Inflammatory macrophage (primary cell): ENCODE data around the gene IFFO2.
"Not testable (repeated sequence)": the region's sequence is repeated elsewhere in the genome, so short reads cannot be mapped to it uniquely, and the experiment has no call there.

Experiments
- DNase-seq, 2 donors: peaks; one replicate each; pipeline ENCODE4 v3.0.0-alpha.2; 2020 to 2022

The IFFO2 gene

GRCh38 chr1:18874036-18874435 lies 82.4 kb downstream of the IFFO2 start:
- no peak for DNase-seq

GRCh38 chr1:18872071-18872611 lies 84.3 kb downstream of the IFFO2 start:
- DNase-seq, result no peak

- no peak for DNase-seq
Measured at GRCh38 chr1:18871401-18872070, 84.9 kb downstream of the IFFO2 start.

- peak; percentile 23 to 43 for DNase-seq
Measured at GRCh38 chr1:18870957-18871356, 85.5 kb downstream of the IFFO2 start.

- not testable (repeated sequence) for DNase-seq
Measured at GRCh38 chr1:18870595-18870865, 85.9 kb downstream of the IFFO2 start.

GRCh38 chr1:18869847-18870594 lies 86.5 kb downstream of the IFFO2 start:
- DNase-seq, result no peak

- no peak for DNase-seq
Measured at GRCh38 chr1:18868801-18869424, 87.6 kb downstream of the IFFO2 start.

GRCh38 chr1:18868354-18868753 lies 88.1 kb downstream of the IFFO2 start:
- DNase-seq, result no peak

- DNase-seq, result no peak
Measured at GRCh38 chr1:18866846-18867245, 89.6 kb downstream of the IFFO2 start.

GRCh38 chr1:18866314-18866713 lies 90.2 kb downstream of the IFFO2 start:
- no peak for DNase-seq

- DNase-seq, result no peak
Measured at GRCh38 chr1:18865176-18865575, 91.3 kb downstream of the IFFO2 start.

- no peak for DNase-seq
Measured at GRCh38 chr1:18861590-18861989, 94.9 kb downstream of the IFFO2 start.

GRCh38 chr1:18861082-18861481 lies 95.4 kb downstream of the IFFO2 start:
- DNase-seq, result no peak

GRCh38 chr1:18859560-18859959 lies 96.9 kb downstream of the IFFO2 start, which contains the start of gene TAS1R2:
Gene TAS1R2, minus strand, starts transcription at chr1:18859660. Its CDS starts 0 bp downstream, at chr1:18859660.
- DNase-seq, result no peak

- no peak for DNase-seq
Measured at GRCh38 chr1:18858070-18858688, 98.3 kb downstream of the IFFO2 start.

- no peak for DNase-seq
Measured at GRCh38 chr1:18856435-18856834, 100.0 kb downstream of the IFFO2 start.

- DNase-seq, result no peak
Measured at GRCh38 chr1:18855573-18855972, 100.9 kb downstream of the IFFO2 start.

- DNase-seq, result no peak
Measured at GRCh38 chr1:18854331-18855025, 102.0 kb downstream of the IFFO2 start.
